Tibial nerve (tissue), 4 donors: Measurements from ENCODE around the gene YWHAB.

Source experiments
- CTCF ChIP-seq, 5 experiments: fragments of 200-600 bp in 3 of 5; fragments of 450-650 bp in 2 of 5; sonication (generic) in 3 of 5; IDR thresholded peaks; one replicate each; pipeline ENCODE4 v1.5.1; 2016 to 2019; ENCODE audit warnings: antibody characterized with exemption in 5 of 5, mild to moderate bottlenecking in 3 of 5, moderate library complexity in 2 of 5
- EP300 ChIP-seq, 2 donors: sonication (generic); formaldehyde crosslinking; IDR thresholded peaks; one replicate each; pipeline ENCODE4 v1.6.1; 2017; ENCODE audit warnings: antibody characterized with exemption in 2 of 2, mild to moderate bottlenecking in 1 of 2

- TF ChIP-seq CTCF (IDR thresholded peaks at IDR 0.05): no peak
- no peak for TF ChIP-seq EP300 (IDR thresholded peaks at IDR 0.05)
These were observed 29.1 kb upstream of the YWHAB start for GRCh38 chr20:44856442-44856841.
